H1 (cell line): ENCODE results near the gene DTL. TPM values are rescaled to one million over a fixed set of nuclear protein-coding genes. Genes with fewer than 3 reads are reported as not detected.

Source experiments
- CTCF ChIA-PET: fragments of 300-600 bp; sonication (Branson Sonifier 250); formaldehyde crosslinking; loops from one replicate; lab custom pipeline; 2021; ENCODE audit not compliant: partially characterized antibody; lab: Charles Lee
- POLR2A ChIA-PET: fragments of 300-600 bp; sonication (Branson Sonifier 250); formaldehyde crosslinking; loops from one replicate; lab custom pipeline; 2021; ENCODE audit warnings: inconsistent platforms; ENCODE audit not compliant: partially characterized antibody; lab: Charles Lee
- DNase-seq, 2 experiments: peaks; one replicate each; pipeline versions ENCODE4 v3.0.0 to v3.0.0-alpha.2; 2010 to 2022; ENCODE audit warnings: low spot score in 2 of 2, low read depth in 1 of 2, mixed read lengths in 1 of 2
- FAIRE-seq: peaks from 2 replicates; lab custom pipeline; 2011; peaks lifted over from hg19 to GRCh38; lab: Jason Lieb, UNC
- H2AFZ ChIP-seq: 2 replicates; pipeline ENCODE4 v1.8.1; 2012; ENCODE audit warnings: low read length, inconsistent platforms
- H2AK5ac ChIP-seq: 2 replicates; pipeline ENCODE4 v1.6.1; 2013; ENCODE audit warnings: low read depth, low read length
- H2BK120ac ChIP-seq: replicated peaks from 2 replicates; pipeline ENCODE3; 2013; ENCODE audit warnings: low read depth, low read length, inconsistent platforms
- H2BK12ac ChIP-seq: 2 replicates; pipeline ENCODE4 v1.6.1; 2013; ENCODE audit warnings: low read depth, low read length
- H2BK15ac ChIP-seq: 2 replicates; pipeline ENCODE4 v1.6.1; 2013; ENCODE audit warnings: low read length
- H2BK20ac ChIP-seq: 2 replicates; pipeline ENCODE4 v1.6.1; 2013; ENCODE audit warnings: low read length
- H2BK5ac ChIP-seq: 2 replicates; pipeline ENCODE4 v1.6.1; 2013; ENCODE audit warnings: low read depth, low read length
- H3K14ac ChIP-seq: 2 replicates; pipeline ENCODE4 v1.6.1; 2013; ENCODE audit warnings: inconsistent platforms; ENCODE audit not compliant: insufficient read length
- H3K18ac ChIP-seq: 2 replicates; pipeline ENCODE4 v1.6.1; 2013; ENCODE audit warnings: low read length; ENCODE audit errors: extremely low read depth
- H3K23ac ChIP-seq: 2 replicates; pipeline ENCODE4 v1.6.1; 2013; ENCODE audit warnings: inconsistent platforms; ENCODE audit not compliant: insufficient read length
- H3K23me2 ChIP-seq: 2 replicates; pipeline ENCODE4 v1.6.1; 2013; ENCODE audit warnings: low read depth, low read length
- H3K27ac ChIP-seq: 2 replicates; pipeline ENCODE4 v1.6.1; 2011; ENCODE audit warnings: low read depth, low read length, inconsistent platforms
- H3K27me3 ChIP-seq, 4 experiments: replicated peaks in 1 of 4; 1 replicate in 1 of 4; 2 replicates in 3 of 4; pipeline versions ENCODE4 v1.6.1 to v1.8.1; 2011 to 2013; ENCODE audit warnings: low read length in 3 of 4, mild to moderate bottlenecking in 3 of 4, inconsistent platforms in 2 of 4, mixed read lengths in 2 of 4, moderate library complexity in 1 of 4; ENCODE audit not compliant: control insufficient read depth in 3 of 4, insufficient read depth in 3 of 4; ENCODE audit errors: extremely low read depth in 1 of 4
- H3K36me3 ChIP-seq, 4 experiments: 2 replicates each; pipeline versions ENCODE4 v1.6.1 to v1.8.1; 2011 to 2013; ENCODE audit warnings: mild to moderate bottlenecking in 4 of 4, low read length in 3 of 4, moderate library complexity in 2 of 4, control low read depth in 1 of 4, inconsistent platforms in 1 of 4; ENCODE audit not compliant: insufficient read depth in 4 of 4, control insufficient read depth in 2 of 4
- H3K4ac ChIP-seq: replicated peaks from 2 replicates; pipeline ENCODE3; 2013; ENCODE audit warnings: low read length, low read depth, mixed read lengths, inconsistent platforms; ENCODE audit not compliant: insufficient read length
- H3K4me1 ChIP-seq, 4 experiments: replicated peaks in 1 of 4; 1 replicate in 1 of 4; 2 replicates in 3 of 4; pipeline versions ENCODE4 v1.6.1 to v1.8.1; 2011 to 2013; ENCODE audit warnings: low read length in 3 of 4, inconsistent platforms in 2 of 4, mixed read lengths in 1 of 4; ENCODE audit not compliant: insufficient read depth in 4 of 4, control insufficient read depth in 3 of 4
- H3K4me2 ChIP-seq, 2 experiments: 2 replicates each; pipeline versions ENCODE4 v1.6.1 to v1.8.1; 2011 to 2013; ENCODE audit warnings: low read depth in 2 of 2, low read length in 2 of 2, control low read depth in 1 of 2, inconsistent platforms in 1 of 2, mild to moderate bottlenecking in 1 of 2; ENCODE audit not compliant: insufficient read depth in 1 of 2
- H3K4me3 ChIP-seq, 4 experiments: fragments of 200-600, 300-600 bp in 1 of 4; sonication (generic), shearing (Covaris generic), sonication (Bioruptor Twin) in 1 of 4; 2 replicates each; pipeline versions ENCODE4 v1.5.1 to v1.8.1; 2011 to 2016; ENCODE audit warnings: low read length in 4 of 4, low read depth in 3 of 4, control low read depth in 2 of 4, inconsistent platforms in 2 of 4, mild to moderate bottlenecking in 2 of 4, mixed read lengths in 1 of 4, moderate library complexity in 1 of 4; ENCODE audit not compliant: insufficient read depth in 2 of 4; ENCODE audit errors: extremely low read depth in 1 of 4
- H3K56ac ChIP-seq: replicated peaks from 2 replicates; pipeline ENCODE3; 2013; ENCODE audit warnings: low read depth, mild to moderate bottlenecking, mixed read lengths, low read length, inconsistent platforms; ENCODE audit not compliant: insufficient read length
- H3K79me1 ChIP-seq: 2 replicates; pipeline ENCODE4 v1.6.1; 2013; ENCODE audit warnings: low read depth, low read length, control low read depth
- H3K79me2 ChIP-seq, 2 experiments: 2 replicates each; pipeline versions ENCODE4 v1.6.1 to v1.8.1; 2012 to 2013; ENCODE audit warnings: low read length in 2 of 2, mild to moderate bottlenecking in 2 of 2, inconsistent platforms in 1 of 2; ENCODE audit not compliant: insufficient read depth in 2 of 2, control insufficient read depth in 1 of 2
- H3K9ac ChIP-seq, 4 experiments: replicated peaks in 1 of 4; 1 replicate in 1 of 4; 2 replicates in 3 of 4; pipeline versions ENCODE4 v1.6.1 to v1.8.1; 2011 to 2013; ENCODE audit warnings: low read depth in 3 of 4, low read length in 3 of 4, control low read depth in 2 of 4, mild to moderate bottlenecking in 2 of 4, moderate library complexity in 2 of 4, inconsistent platforms in 1 of 4; ENCODE audit errors: extremely low read depth in 1 of 4
- H3K9me3 ChIP-seq, 2 experiments: 2 replicates each; pipeline versions ENCODE4 v1.6.1 to v1.8.1; 2012 to 2013; ENCODE audit warnings: mild to moderate bottlenecking in 2 of 2, moderate library complexity in 2 of 2, control low read depth in 1 of 2, inconsistent platforms in 1 of 2, low read depth in 1 of 2, low read length in 1 of 2, mixed read lengths in 1 of 2; ENCODE audit not compliant: insufficient read depth in 2 of 2
- H4K20me1 ChIP-seq, 2 experiments: replicated peaks in 1 of 2; 2 replicates each; pipeline versions ENCODE3 to v1.8.1; 2011 to 2013; ENCODE audit warnings: inconsistent platforms in 2 of 2, low read length in 2 of 2, mild to moderate bottlenecking in 1 of 2; ENCODE audit not compliant: insufficient read depth in 2 of 2, control insufficient read depth in 1 of 2
- H4K5ac ChIP-seq: 2 replicates; pipeline ENCODE4 v1.6.1; 2013; ENCODE audit warnings: low read length, low read depth, mixed read lengths, inconsistent platforms; ENCODE audit not compliant: insufficient read length
- H4K8ac ChIP-seq: 2 replicates; pipeline ENCODE4 v1.8.0; 2013; ENCODE audit warnings: mild to moderate bottlenecking, moderate library complexity, low read length, inconsistent platforms; ENCODE audit not compliant: insufficient read depth; ENCODE audit errors: extremely low read depth
- H4K91ac ChIP-seq: replicated peaks from 2 replicates; pipeline ENCODE3; 2013; ENCODE audit warnings: low read length, mixed read lengths, inconsistent platforms; ENCODE audit not compliant: insufficient read length
- POLR2AphosphoS5 ChIP-seq: IDR thresholded peaks from 2 replicates; pipeline ENCODE4 v1.6.1; 2011; ENCODE audit warnings: low read depth, low read length
- WGBS, 2 experiments: shearing (Covaris generic) in 1 of 2; methylation state at CpG; one replicate each; pipeline versions ENCODE4 v1.1.6 to v1.1.7; 2013 to 2015; ENCODE audit warnings: low lambda C conversion rate in 2 of 2, mixed read lengths in 2 of 2, inconsistent platforms in 1 of 2, low coverage in 1 of 2, missing lambda C conversion rate in 1 of 2; ENCODE audit not compliant: insufficient replicate concordance in 2 of 2, insufficient coverage in 1 of 2, insufficient read length in 1 of 2; ENCODE audit errors: extremely low coverage in 1 of 2, missing lambda C conversion rate in 1 of 2; 5-methylcytosine and 5-hydroxymethylcytosine counted together
- polyA plus RNA-seq, 7 experiments: library from polyadenylated mRNA; depleted of rRNA in 3 of 7; stranded (reverse) in 5 of 7; unstranded in 2 of 7; fragments of >200 nt in 5 of 7; fragments of 200-250 nt in 2 of 7; gene quantifications; 1 replicate in 5 of 7; 2 replicates in 1 of 7; 4 replicates in 1 of 7; pipeline versions ENCODE4 v1.2.1 to v1.2.3, GENCODE V29; 2011 to 2013; ENCODE audit warnings: missing spikeins in 2 of 7, mixed read lengths in 2 of 7
- total RNA-seq: library from RNA; stranded (reverse); fragmentation: NEBNext Ultra II Directional; extraction: Animal tissue kit (Norgen Biotek cat#: 25700); gene quantifications from 2 replicates; pipeline ENCODE4 v1.2.1, GENCODE V29; 2021

Gene DTL
- total and polyA plus RNA-seq, 2 of the 8 experiments (the other 6 are each of a cell fraction or from before 2014, with no cell fraction given), result 36.0 to 46.9 TPM

- Histone ChIP-seq H2BK5ac (no peak overlapping the region), H3K56ac (no peak overlapping the region), H2BK12ac (no peak overlapping the region), H2BK20ac (no peak overlapping the region), H3K18ac (no peak overlapping the region), H3K79me1 (no peaks in the 10 kb centered on the region), H3K9ac (no peak overlapping the region), H4K8ac (no peak overlapping the region), H2AFZ (no peak overlapping the region), H3K36me3 (no peaks in the 10 kb centered on the region; a peak in 1 of 8 replicates), H3K14ac (no peak overlapping the region), H2BK120ac (no peak overlapping the region), H2BK15ac (no peak overlapping the region), H3K4ac (no peak overlapping the region), H3K23ac (no peak overlapping the region), H3K27ac (no peak overlapping the region), H3K4me3 (no peak overlapping the region), H4K5ac (no peak overlapping the region), H3K79me2 (no peaks in the 10 kb centered on the region), H2AK5ac (no peak overlapping the region), H4K91ac (no peak overlapping the region), H3K9me3 (no peaks in the 10 kb centered on the region), H4K20me1 (no peaks in the 10 kb centered on the region), H3K23me2 (no peaks in the 10 kb centered on the region), H3K27me3 (no peaks in the 10 kb centered on the region), H3K4me1 (peaks cover 2 to 9% (median 5%) of the 10 kb centered on the region in 4 experiments; a peak in 5 of 7 replicates), H3K4me2 (no peak overlapping the region)
- POLR2A ChIA-PET, result interaction anchor here (2.0 kb wide), 1 partner anchor 11 kb away, joined by 5 read pairs; no protein-coding TSS in a partner anchor
- CTCF ChIA-PET, result interaction anchor here (0.6 to 1.5 kb wide), 10 partner anchors 9 to 382 kb away, joined by 3 to 11 read pairs (median 4); no protein-coding TSS in a partner anchor
- no peak for TF ChIP-seq POLR2AphosphoS5
- DNase-seq (no peak), FAIRE-seq (no peak)
- WGBS, 2 experiments, result 93% methylated on average over 1 of the region's 1 CpG; no CpG with 5 or more reads in 1 of the 2 experiments
Measured at GRCh38 chr1:212111536-212111935, 76.0 kb downstream of the DTL start.
